Naive thymus-derived CD8-positive, alpha-beta T cell (primary cell): Measurements from ENCODE around the gene NELFB. TPM values are rescaled to one million over a fixed set of nuclear protein-coding genes. Genes with fewer than 3 reads are reported as not detected.

Source experiments
- ATAC-seq, 2 donors: fragments of 150-1000 bp; cut with Tn5 transposase in 1 of 2; sonication (Bioruptor Pico), chemical (Tn5 transposase) in 1 of 2; 1 replicate in 1 of 2; 2 replicates in 1 of 2; pipeline ENCODE4 v1.10.0; 2021; ENCODE audit warnings: mild to moderate bottlenecking in 2 of 2, moderate library complexity in 2 of 2
- POLR2A ChIA-PET: fragments of 350-600 bp; sonication (Branson Sonifier 250); formaldehyde crosslinking; loops from one replicate; lab custom pipeline; 2021; ENCODE audit warnings: antibody characterized with exemption; lab: Charles Lee
- DNase-seq, 10 donors: peaks; one replicate each; pipeline versions ENCODE4 v3.0.0 to v3.0.0-alpha.2; 2020 to 2022
- H3K27ac Mint-ChIP-seq, 10 donors: one replicate each; pipeline ENCODE4 v1.8.0; 2020 to 2022; ENCODE audit warnings: mild to moderate bottlenecking in 10 of 10, mixed read lengths in 10 of 10, moderate library complexity in 4 of 10, inconsistent platforms in 1 of 10
- H3K27me3 Mint-ChIP-seq, 5 donors: one replicate each; pipeline ENCODE4 v1.8.0; 2021 to 2022; ENCODE audit warnings: mixed read lengths in 5 of 5
- H3K36me3 Mint-ChIP-seq, 3 donors: one replicate each; pipeline ENCODE4 v1.8.0; 2020 to 2022; ENCODE audit warnings: mixed read lengths in 3 of 3, mild to moderate bottlenecking in 2 of 3, inconsistent platforms in 1 of 3
- H3K4me1 Mint-ChIP-seq, 4 donors: one replicate each; pipeline ENCODE4 v1.8.0; 2021 to 2022; ENCODE audit warnings: mixed read lengths in 4 of 4
- H3K4me3 Mint-ChIP-seq, 10 donors: one replicate each; pipeline ENCODE4 v1.8.0; 2020 to 2022; ENCODE audit warnings: mild to moderate bottlenecking in 10 of 10, mixed read lengths in 10 of 10, moderate library complexity in 6 of 10, inconsistent platforms in 1 of 10
- H3K9me3 Mint-ChIP-seq, 9 donors: one replicate each; pipeline ENCODE4 v1.8.0; 2020 to 2022; ENCODE audit warnings: mixed read lengths in 9 of 9, mild to moderate bottlenecking in 3 of 9, inconsistent platforms in 1 of 9, moderate library complexity in 1 of 9
- polyA plus RNA-seq, 3 donors: library from polyadenylated mRNA; unstranded; fragments of 300-500 nt; fragmentation: Illumina TruSeq; gene quantifications; one replicate each; pipeline ENCODE4 v1.2.3, GENCODE V29; 2021
- total RNA-seq, 8 experiments: library from RNA in 2 of 8; stranded (reverse) in 2 of 8; gene quantifications; one replicate each; pipeline ENCODE4 v1.2.3 and lab custom pipeline; 2021 to 2026

NELFB gene
- 10 to 100 TPM; 42.4 to 45.9 TPM for total RNA-seq
- polyA plus RNA-seq = 10 to 100 TPM; 20.4 to 29.7 (median 25.0) TPM
- 27.1 to 75.8 (median 66.7) reads per million in 6 experiments for total RNA-seq (lab: John Stamatoyannopoulos, UW)

DNA sequence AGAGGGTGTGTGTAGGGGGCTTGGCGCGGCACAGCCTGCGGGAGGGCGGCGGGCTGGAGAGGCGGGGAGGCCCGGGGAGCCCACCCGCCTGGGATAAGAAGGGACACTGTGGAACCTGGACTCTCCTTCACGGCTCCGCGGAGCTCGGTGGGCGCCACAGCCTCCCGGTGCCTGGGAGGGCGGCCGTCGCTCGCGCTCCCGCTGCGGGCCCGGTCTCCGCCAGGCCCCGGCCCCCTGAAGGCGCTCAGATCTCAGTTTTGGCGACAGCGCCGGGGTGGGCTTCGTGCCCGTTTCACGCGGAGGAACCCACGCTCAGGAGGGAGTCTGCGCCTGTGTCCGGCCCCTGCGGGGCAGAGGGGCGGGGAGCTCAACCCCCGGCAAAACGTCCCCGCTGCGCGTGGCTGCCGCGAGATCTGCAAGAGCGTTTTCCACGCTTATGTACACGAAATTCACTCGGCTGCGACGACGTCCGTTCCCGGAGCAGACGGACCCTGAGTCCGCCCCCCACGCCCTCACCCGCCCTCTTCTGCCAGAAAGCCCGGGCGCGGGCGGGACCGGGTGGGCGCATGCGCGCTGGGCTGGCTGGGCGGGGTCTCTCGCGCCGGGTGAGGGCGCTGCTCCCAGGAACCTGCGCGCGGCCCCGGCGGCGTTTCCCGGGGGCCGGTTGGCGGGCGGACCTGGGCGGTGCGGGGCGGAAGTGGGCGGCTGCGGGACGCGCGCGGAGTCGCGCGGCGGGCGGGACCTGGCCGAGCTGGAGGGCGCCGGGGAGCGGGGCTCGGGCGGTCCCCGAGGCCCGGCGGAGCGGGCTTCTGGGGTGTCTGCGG is at the start of gene NELFB:
TSS of gene NELFB (plus strand) at position 704 of the 824 bp plus-strand sequence.
- Mint-ChIP-seq H3K4me3 (peak within 1 kb of the TSS; percentile 84 to 96 (median 87)), H3K27ac (peak within 1 kb of the TSS; percentile 41 to 89 (median 78)), H3K36me3 (peaks cover 0 to 13% (median 0%) of the 10 kb centered on the region in 3 donors), H3K27me3 (no peaks in the 10 kb centered on the region), H3K9me3 (no peaks in the 10 kb centered on the region), H3K4me1 (peaks cover 4 to 20% (median 12%) of the 10 kb centered on the region in 4 donors)
- POLR2A ChIA-PET = interaction anchor here (0.6 to 8.2 kb wide), 16 partner anchors 10 to 325 kb away, joined by 3 to 139 read pairs (median 4); partner anchors contain the start of genes EXD3, MAN1B1, NRARP and PNPLA7
- DNase-seq = peak; percentile 89 to 99 (median 96)
- peak; percentile 90 for ATAC-seq

DNA sequence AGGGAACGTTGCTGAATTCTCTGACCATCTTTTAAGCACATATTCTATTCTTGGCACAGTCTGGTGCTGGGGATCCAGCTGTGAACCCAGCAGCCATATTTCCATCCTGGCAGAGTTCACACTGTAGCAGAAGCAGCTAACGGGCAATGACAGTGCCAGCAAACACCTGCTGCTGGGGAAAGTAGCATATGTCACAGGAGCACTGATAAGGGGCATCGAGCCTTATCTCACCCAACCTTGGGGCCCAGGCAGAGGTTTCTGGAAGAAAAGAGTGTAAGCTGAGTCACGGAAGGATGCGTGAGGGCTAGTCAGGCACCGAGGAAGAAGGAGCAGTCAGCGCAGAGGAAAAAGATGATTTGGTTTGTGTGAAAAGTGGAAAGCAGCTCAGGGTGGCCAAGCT is 48.5 kb upstream of the NELFB start:
- DNase-seq (no peak), ATAC-seq (no peak)
- peak overlapping the region; percentile 79 to 95 (median 92) for H3K4me3 Mint-ChIP-seq
- peak overlapping the region; percentile 74 to 97 (median 90) for H3K27ac Mint-ChIP-seq
- POLR2A ChIA-PET = interaction anchor here (1.1 to 11.7 kb wide), 3 partner anchors 16 to 77 kb away, joined by 3 to 135 read pairs (median 85); partner anchors contain the start of genes ANAPC2, CYSRT1, RNF208 and SSNA1
- peaks cover 0 to 14% (median 0%) of the 10 kb centered on the region in 3 donors for H3K36me3 Mint-ChIP-seq
- H3K9me3 Mint-ChIP-seq = no peaks in the 10 kb centered on the region
- no peaks in the 10 kb centered on the region for H3K27me3 Mint-ChIP-seq
- peaks cover 20 to 50% (median 39%) of the 10 kb centered on the region in 4 donors for H3K4me1 Mint-ChIP-seq

DNA sequence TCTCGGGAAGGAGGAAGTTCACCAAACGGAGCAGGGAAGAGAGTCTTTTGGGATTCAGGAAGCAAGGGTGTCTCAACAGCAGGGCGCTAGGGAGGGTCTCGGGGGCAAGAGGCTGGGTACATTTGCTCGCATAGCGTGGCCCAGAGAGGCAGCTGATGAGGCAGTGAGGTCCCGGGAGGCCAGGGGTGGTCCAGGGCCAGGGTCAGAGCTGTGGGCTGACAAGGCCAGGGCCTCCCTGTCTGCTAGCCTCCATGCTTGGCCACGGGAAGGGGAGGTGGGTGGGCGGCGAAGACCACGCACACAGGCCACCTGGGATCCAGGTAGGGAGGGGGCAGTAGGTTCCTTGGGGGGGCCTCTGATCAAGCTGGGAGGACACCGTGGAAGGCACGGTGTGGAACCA is 43.6 kb upstream of the NELFB start:
- Mint-ChIP-seq H3K4me1 (peaks cover 10 to 20% (median 16%) of the 10 kb centered on the region in 4 donors), H3K4me3 (no peak overlapping the region), H3K36me3 (peaks cover 0 to 14% (median 0%) of the 10 kb centered on the region in 3 donors), H3K27ac (peak overlapping the region in 1 of 10 donors; percentile 56), H3K9me3 (no peaks in the 10 kb centered on the region), H3K27me3 (no peaks in the 10 kb centered on the region)
- POLR2A ChIA-PET = no interaction called here
- DNase-seq = no peak
- no peak for ATAC-seq

DNA sequence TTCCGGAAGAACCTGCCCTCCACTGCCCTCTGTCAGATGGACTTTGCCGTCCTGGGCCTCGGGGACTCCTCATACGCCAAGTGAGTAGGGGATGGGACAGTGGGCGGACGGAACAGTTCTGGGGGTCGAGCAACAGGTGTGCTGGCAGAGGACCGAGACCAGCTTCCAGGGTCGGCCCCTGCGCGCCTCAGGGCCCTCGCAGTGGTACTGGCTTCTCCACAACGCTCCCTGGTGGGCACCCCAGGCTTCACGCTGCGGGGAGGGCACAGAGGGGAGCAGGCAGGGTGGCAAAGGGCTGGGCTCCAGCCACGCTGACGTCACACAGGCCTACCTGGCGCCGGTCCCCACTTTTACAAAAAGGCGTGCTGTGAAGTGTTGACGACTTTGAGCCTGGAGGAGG is 42.6 kb upstream of the NELFB start:
- H3K4me1 Mint-ChIP-seq = peaks cover 1 to 10% (median 6%) of the 10 kb centered on the region in 4 donors
- H3K27me3 Mint-ChIP-seq = no peaks in the 10 kb centered on the region
- ATAC-seq = no peak
- peaks cover 0 to 8% (median 0%) of the 10 kb centered on the region in 3 donors for H3K36me3 Mint-ChIP-seq
- H3K9me3 Mint-ChIP-seq = no peaks in the 10 kb centered on the region
- no peak for DNase-seq
- H3K27ac Mint-ChIP-seq = no peak overlapping the region
- POLR2A ChIA-PET = interaction anchor here (0.5 kb wide), 1 partner anchor 83 kb away, joined by 4 read pairs; no protein-coding TSS in a partner anchor
- H3K4me3 Mint-ChIP-seq = no peak overlapping the region

DNA sequence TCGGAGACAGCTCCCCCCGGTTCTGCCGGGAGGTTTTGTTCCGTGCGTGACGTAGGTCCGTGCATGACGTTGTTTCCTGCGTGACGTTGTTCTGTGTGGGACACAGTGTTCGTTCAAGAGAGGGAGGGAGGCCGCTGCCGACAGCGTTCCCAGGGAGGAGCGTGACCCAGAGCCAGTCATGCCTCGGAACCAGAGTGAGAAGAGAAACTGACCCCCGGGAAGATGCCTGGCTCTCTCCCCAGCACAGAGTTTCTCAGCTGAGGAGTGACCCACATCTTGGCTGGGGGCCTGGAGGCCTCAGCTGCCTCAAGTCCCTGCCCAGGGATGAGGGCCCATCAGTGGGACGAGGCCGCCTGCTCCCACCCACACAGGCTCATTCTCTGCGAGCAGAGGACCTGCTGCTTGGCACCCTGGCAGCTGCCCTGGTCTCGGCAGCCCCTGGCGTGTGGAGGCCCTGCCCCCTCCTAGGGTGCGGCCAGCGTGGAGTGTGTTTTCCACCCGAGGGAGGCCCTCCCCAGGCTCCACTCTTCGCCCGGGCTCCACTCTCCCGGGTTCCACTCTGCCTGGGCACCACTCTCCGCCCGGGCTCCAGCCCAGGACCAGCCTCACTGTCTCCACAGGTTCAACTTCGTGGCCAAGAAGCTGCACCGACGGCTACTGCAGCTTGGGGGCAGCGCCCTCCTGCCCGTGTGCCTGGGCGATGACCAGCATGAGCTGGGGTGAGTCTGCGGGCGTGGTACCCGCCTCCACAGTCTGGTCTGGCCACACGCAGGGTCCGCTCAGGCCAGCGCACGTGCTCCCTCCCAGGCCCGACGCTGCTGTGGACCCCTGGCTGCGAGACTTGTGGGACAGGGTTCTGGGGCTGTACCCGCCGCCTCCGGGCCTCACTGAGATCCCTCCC is 41.7 kb upstream of the NELFB start:
- Mint-ChIP-seq H3K4me3 (no peak overlapping the region), H3K4me1 (peaks cover 0 to 6% (median 3%) of the 10 kb centered on the region in 4 donors), H3K27ac (peak overlapping the region in 1 of 10 donors; percentile 40), H3K27me3 (no peaks in the 10 kb centered on the region), H3K36me3 (peaks cover 0 to 3% (median 0%) of the 10 kb centered on the region in 3 donors), H3K9me3 (no peaks in the 10 kb centered on the region)
- DNase-seq = no peak
- no peak for ATAC-seq
- POLR2A ChIA-PET = interaction anchor here (0.5 to 1.6 kb wide), 3 partner anchors 10 to 84 kb away, joined by 3 to 7 read pairs (median 4); partner anchors contain the start of genes RNF208 and TPRN

DNA sequence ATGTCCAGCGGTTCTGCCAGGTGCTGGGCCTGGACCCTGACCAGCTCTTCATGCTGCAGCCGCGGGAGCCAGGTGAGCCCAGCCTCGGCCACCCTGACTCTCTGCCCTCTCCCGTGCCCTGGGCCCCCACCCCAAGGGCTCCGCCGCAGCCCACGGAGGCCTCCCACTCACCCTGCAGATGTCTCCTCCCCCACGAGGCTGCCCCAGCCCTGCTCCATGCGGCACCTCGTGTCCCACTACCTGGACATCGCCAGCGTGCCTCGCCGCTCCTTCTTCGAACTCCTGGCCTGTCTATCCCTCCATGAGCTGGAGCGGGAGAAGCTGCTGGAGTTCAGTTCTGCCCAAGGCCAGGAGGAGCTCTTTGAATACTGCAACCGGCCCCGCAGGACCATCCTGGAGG is 40.5 kb upstream of the NELFB start:
- Mint-ChIP-seq H3K27me3 (no peaks in the 10 kb centered on the region), H3K4me1 (peaks cover 0 to 4% (median 0%) of the 10 kb centered on the region in 4 donors), H3K27ac (no peak overlapping the region), H3K9me3 (no peaks in the 10 kb centered on the region), H3K4me3 (no peak overlapping the region), H3K36me3 (no peaks in the 10 kb centered on the region)
- POLR2A ChIA-PET = interaction anchor here (0.6 to 1.6 kb wide), 4 partner anchors 9 to 155 kb away, joined by 3 to 7 read pairs (median 4); partner anchors contain the start of gene RNF208
- no peak for DNase-seq
- no peak for ATAC-seq

DNA sequence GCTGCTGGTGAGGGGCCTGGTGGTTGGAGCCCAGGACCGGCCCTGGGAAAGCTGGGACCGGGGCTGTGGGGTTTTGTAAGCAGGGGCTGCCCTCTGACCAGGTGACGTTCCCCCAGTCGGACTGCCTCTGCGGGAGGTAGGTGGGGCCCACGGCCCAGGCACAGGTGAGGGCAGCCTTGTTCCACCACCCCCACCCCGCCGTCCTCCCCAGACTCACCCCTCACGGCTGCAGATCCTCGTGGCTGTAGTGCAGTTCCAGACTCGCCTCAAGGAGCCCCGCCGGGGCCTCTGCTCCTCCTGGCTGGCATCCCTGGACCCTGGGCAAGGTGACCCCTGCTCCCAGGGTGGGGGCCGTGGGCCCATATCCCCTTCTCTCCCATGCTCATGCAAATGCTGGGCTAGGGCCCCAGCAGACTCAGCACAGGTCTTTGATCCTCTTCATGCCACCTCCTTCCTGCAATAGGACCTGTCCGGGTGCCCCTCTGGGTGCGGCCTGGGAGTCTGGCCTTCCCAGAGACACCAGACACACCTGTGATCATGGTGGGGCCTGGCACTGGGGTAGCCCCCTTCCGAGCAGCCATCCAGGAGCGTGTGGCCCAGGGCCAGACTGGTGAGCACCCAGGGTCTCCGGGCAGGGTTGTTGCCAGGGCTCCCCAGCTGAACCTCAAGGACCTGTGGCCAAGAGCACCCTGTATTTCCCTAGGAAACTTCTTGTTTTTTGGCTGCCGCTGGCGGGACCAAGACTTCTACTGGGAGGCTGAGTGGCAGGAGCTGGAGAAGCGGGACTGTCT is 39.7 kb upstream of the NELFB start:
- no peak for ATAC-seq
- no peak overlapping the region for H3K4me3 Mint-ChIP-seq
- POLR2A ChIA-PET = interaction anchor here (0.6 to 1.6 kb wide), 4 partner anchors 8 to 155 kb away, joined by 3 to 7 read pairs (median 4); partner anchors contain the start of gene RNF208
- H3K36me3 Mint-ChIP-seq = no peaks in the 10 kb centered on the region
- no peak overlapping the region for H3K27ac Mint-ChIP-seq
- DNase-seq = no peak
- no peaks in the 10 kb centered on the region for H3K27me3 Mint-ChIP-seq
- peaks cover 0 to 4% (median 0%) of the 10 kb centered on the region in 4 donors for H3K4me1 Mint-ChIP-seq
- H3K9me3 Mint-ChIP-seq = no peaks in the 10 kb centered on the region

DNA sequence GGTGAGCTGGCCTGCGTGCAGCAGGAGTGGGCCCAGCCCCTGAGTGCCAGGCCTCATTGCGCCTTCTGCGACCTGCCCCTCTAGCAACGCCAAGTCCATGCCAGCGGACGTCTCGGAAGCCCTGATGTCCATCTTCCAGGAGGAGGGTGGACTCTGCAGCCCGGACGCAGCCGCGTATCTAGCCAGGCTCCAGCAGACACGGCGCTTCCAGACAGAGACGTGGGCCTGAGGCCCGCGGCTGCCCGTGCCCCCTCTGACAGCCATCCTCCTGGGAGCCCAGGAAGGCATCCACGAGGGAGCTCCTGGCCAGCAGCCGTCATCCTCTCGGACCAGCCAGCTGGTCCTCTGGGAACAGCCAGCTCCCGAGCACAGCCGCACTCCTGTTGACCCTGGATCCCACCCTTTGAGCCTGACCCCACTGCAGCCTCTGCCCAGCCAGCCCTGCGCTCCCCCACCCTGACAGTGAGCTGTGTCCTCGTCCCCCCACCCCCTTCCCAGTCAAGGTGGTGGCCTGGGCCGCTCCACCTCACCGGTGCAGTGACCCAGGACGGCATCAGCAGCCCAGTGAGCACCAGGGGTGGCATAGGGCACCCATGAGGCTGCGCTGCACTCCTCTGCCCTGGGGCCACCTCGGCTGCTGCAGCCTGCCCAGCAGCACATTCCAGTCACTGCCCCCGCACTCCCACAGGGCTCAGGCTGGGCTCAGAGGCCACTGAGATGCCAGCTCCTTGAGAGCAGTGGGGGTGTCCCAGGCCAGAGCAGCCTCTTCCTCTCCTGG is 38.8 kb upstream of the NELFB start:
- DNase-seq (no peak), ATAC-seq (no peak)
- Mint-ChIP-seq H3K4me1 (peaks cover 0 to 3% (median 0%) of the 10 kb centered on the region in 4 donors), H3K27ac (no peak overlapping the region), H3K9me3 (no peaks in the 10 kb centered on the region), H3K4me3 (peak overlapping the region in 1 of 10 donors; percentile 41), H3K36me3 (no peaks in the 10 kb centered on the region), H3K27me3 (no peaks in the 10 kb centered on the region)
- POLR2A ChIA-PET = interaction anchor here (0.6 kb wide), 1 partner anchor 441 kb away, joined by 3 read pairs; no protein-coding TSS in a partner anchor

DNA sequence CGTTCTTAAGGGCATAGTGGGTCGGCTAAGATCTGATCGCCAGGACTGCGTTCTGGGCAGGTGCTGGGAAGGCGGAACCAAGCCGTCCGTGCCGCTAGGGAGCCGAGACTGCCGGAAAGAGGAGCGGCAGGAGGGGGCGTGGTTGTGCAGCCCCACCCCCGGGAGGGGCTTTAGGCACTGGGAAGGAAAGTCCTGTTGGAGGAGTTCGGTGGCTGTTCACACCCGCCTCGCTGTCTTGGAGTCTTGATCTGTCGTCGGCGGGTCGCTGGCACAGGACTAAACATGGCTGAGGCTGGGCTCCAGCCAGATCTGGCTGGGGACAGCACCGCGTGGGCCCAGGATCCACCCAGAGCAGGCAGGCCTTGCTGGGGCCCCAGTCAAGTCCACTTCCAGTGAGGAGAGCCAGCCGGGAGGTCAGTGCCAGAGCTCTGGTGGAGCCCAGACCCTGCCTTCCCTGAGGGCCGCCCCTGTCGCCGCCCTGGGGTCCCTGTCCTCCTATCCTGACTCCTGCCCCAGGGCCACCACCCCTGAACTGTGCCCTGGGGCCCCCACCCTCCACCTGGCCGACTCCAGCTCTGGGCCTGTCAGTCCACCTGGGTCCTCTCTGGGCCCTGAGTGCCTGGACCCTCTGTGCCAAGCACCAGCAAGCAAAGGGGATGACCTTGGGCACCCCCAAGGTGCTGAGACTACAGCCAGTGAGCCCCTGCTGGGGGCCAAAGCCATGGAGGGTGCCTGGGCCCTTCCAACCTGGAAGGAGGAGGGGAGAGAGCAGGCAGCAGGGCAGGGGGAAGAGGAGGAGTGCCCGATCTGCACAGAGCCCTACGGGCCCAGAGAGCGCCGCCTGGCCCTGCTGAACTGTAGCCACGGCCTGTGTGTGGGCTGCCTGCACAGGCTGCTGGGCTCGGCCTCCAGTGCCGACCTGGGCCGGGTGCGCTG is 37.6 kb upstream of the NELFB start:
- peak overlapping the region in 1 of 10 donors; percentile 15 for H3K27ac Mint-ChIP-seq
- H3K4me1 Mint-ChIP-seq = peaks cover 0 to 3% (median 0%) of the 10 kb centered on the region in 4 donors
- POLR2A ChIA-PET = no interaction called here
- no peaks in the 10 kb centered on the region for H3K9me3 Mint-ChIP-seq
- ATAC-seq (no peak), DNase-seq (no peak)
- H3K4me3 Mint-ChIP-seq = peak overlapping the region in 3 of 10 donors; percentile 15 to 36 (median 33)
- H3K36me3 Mint-ChIP-seq = no peaks in the 10 kb centered on the region
- no peaks in the 10 kb centered on the region for H3K27me3 Mint-ChIP-seq

DNA sequence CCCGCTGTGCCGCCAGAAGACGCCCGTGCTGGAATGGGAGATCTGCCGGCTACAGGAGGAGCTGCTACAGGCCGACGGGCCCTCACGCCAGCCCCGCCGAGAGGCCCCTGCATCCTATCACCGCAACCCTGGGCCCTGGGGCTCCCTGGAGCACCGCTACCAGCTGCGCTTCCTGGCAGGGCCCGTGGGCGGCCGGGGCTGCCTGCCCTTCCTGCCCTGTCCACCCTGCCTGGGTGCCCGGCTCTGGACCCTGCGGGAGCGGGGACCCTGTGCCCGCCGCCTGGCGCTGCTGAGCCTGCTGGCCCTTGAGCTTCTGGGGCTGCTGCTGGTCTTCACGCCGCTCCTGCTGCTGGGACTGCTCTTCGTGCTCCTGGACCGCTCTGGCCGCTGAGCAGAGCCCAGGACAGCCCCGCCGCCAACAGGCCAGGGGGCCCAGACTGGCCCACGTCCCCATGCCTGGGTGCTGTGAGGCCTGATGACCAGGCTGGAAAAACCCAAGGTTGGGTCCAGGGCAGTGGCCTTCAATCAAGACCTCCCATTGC is 36.8 kb upstream of the NELFB start:
- peak overlapping the region in 1 of 10 donors; percentile 10 for H3K4me3 Mint-ChIP-seq
- ATAC-seq (no peak), DNase-seq (no peak)
- H3K9me3 Mint-ChIP-seq = no peaks in the 10 kb centered on the region
- POLR2A ChIA-PET = interaction anchor here (1.1 to 1.3 kb wide), 2 partner anchors 8 to 36 kb away, joined by 3 read pairs; no protein-coding TSS in a partner anchor
- peaks cover 1 to 6% (median 3%) of the 10 kb centered on the region in 4 donors for H3K4me1 Mint-ChIP-seq
- H3K27me3 Mint-ChIP-seq = no peaks in the 10 kb centered on the region
- no peaks in the 10 kb centered on the region for H3K36me3 Mint-ChIP-seq
- no peak overlapping the region for H3K27ac Mint-ChIP-seq
